Thyroid gland (tissue), 4 donors: ENCODE data around the gene GNA15.

Experiments used
- CTCF ChIP-seq, 6 experiments: fragments of 200-600 bp in 3 of 6; fragments of 450-650 bp in 3 of 6; sonication (generic) in 3 of 6; IDR thresholded peaks; one replicate each; pipeline ENCODE4 v1.5.1; 2016 to 2019; ENCODE audit warnings: antibody characterized with exemption in 6 of 6, mild to moderate bottlenecking in 2 of 6, inconsistent platforms in 1 of 6, moderate library complexity in 1 of 6
- POLR2A ChIP-seq, 2 donors: fragments of 450-650 bp; IDR thresholded peaks; one replicate each; pipeline ENCODE4 v1.6.1; 2017; ENCODE audit warnings: antibody characterized with exemption in 2 of 2, mild to moderate bottlenecking in 2 of 2, moderate library complexity in 1 of 2

GRCh38 chr19:3116621-3117020, 19.2 kb upstream of the GNA15 start:
- TF ChIP-seq POLR2A (IDR thresholded peaks at IDR 0.05) = no peak
- TF ChIP-seq CTCF (IDR thresholded peaks at IDR 0.05) = no peak
